Neural cell (in vitro differentiated cells): ENCODE measurements around the gene TMEM187. TPM values are rescaled to one million over a fixed set of nuclear protein-coding genes. Genes with fewer than 3 reads are reported as not detected.

ENCODE experiments used
- H2AFZ ChIP-seq: fragments of 200-600, 300-800 bp; sonication (generic), shearing (Covaris generic); 2 replicates; pipeline ENCODE4 v1.6.0; 2014; ENCODE audit warnings: low read depth, mild to moderate bottlenecking, antibody characterized with exemption, low read length, moderate library complexity
- H3F3A ChIP-seq: fragments of 200-600 bp; shearing (Covaris generic); 2 replicates; pipeline ENCODE4 v1.6.1; 2016; ENCODE audit warnings: mild to moderate bottlenecking, moderate library complexity, mixed read lengths, antibody characterized with exemption, low read length; ENCODE audit not compliant: insufficient read depth, poor library complexity, severe bottlenecking
- H3K27ac ChIP-seq: fragments of 200-600, 300-800 bp; sonication (generic), shearing (Covaris generic); 2 replicates; pipeline ENCODE4 v1.5.1; 2014; ENCODE audit warnings: mild to moderate bottlenecking, low read length, moderate library complexity
- H3K27me3 ChIP-seq: fragments of 300-800, 200-600 bp; sonication (generic), shearing (Covaris generic); 2 replicates; pipeline ENCODE4 v1.6.0; 2014; ENCODE audit warnings: mild to moderate bottlenecking, low read depth, low read length, moderate library complexity; ENCODE audit not compliant: insufficient read depth
- H3K36me3 ChIP-seq: fragments of 300-800, 200-600 bp; sonication (generic), shearing (Covaris generic); 2 replicates; pipeline ENCODE4 v1.5.1; 2014; ENCODE audit warnings: mild to moderate bottlenecking, antibody characterized with exemption, low read length, moderate library complexity; ENCODE audit not compliant: insufficient read depth
- H3K4me2 ChIP-seq: fragments of 300-800, 200-600 bp; sonication (generic), shearing (Covaris generic); 2 replicates; pipeline ENCODE4 v1.6.0; 2014; ENCODE audit warnings: mild to moderate bottlenecking, low read length
- H3K4me3 ChIP-seq: fragments of 300-800, 200-600 bp; sonication (generic), shearing (Covaris generic); 2 replicates; pipeline ENCODE4 v1.5.1; 2014; ENCODE audit warnings: mild to moderate bottlenecking, low read length, moderate library complexity
- H3K79me2 ChIP-seq: fragments of 200-600 bp; shearing (Covaris generic); replicated peaks from 2 replicates; pipeline ENCODE4 v1.6.0; 2014; ENCODE audit warnings: mild to moderate bottlenecking, low read length, moderate library complexity; ENCODE audit not compliant: insufficient read depth
- H3K9ac ChIP-seq: fragments of 300-800, 200-600 bp; sonication (generic), shearing (Covaris generic); 2 replicates; pipeline ENCODE4 v1.6.1; 2016; ENCODE audit warnings: mild to moderate bottlenecking, low read length, mixed read lengths
- H3K9me2 ChIP-seq: fragments of 200-600 bp; shearing (Covaris generic); 2 replicates; pipeline ENCODE4 v1.6.1; 2016; ENCODE audit warnings: mild to moderate bottlenecking, low read length, mixed read lengths; ENCODE audit not compliant: insufficient read depth
- H3K9me3 ChIP-seq: fragments of 200-600, 300-800 bp; sonication (generic), shearing (Covaris generic); 2 replicates; pipeline ENCODE4 v1.6.1; 2016; ENCODE audit warnings: mild to moderate bottlenecking, mixed run types, low read length, moderate library complexity, mixed read lengths
- H4K20me1 ChIP-seq: fragments of 200-600 bp; shearing (Covaris generic); 2 replicates; pipeline ENCODE4 v1.6.1; 2016; ENCODE audit warnings: mild to moderate bottlenecking, mixed run types; ENCODE audit not compliant: insufficient read depth
- CTCF ChIP-seq: fragments of 450-650 bp; IDR thresholded peaks from 2 replicates; pipeline ENCODE4 v1.5.1; 2014; ENCODE audit warnings: antibody characterized with exemption, mild to moderate bottlenecking, moderate library complexity; ENCODE audit not compliant: poor library complexity, severe bottlenecking
- EP300 ChIP-seq: fragments of 450-650 bp; conservative IDR thresholded peaks from 2 replicates; pipeline ENCODE4 v1.6.1; 2014; ENCODE audit warnings: antibody characterized with exemption, mild to moderate bottlenecking, moderate library complexity; ENCODE audit not compliant: poor library complexity, severe bottlenecking
- EZH2 ChIP-seq: fragments of 200-600, 300-800 bp; shearing (Covaris generic), sonication (generic); IDR thresholded peaks from 2 replicates; pipeline ENCODE4 v1.6.1; 2014; ENCODE audit warnings: antibody characterized with exemption, low read length, borderline replicate concordance, mild to moderate bottlenecking; ENCODE audit not compliant: insufficient read depth, poor library complexity, severe bottlenecking
- MXI1 ChIP-seq: fragments of 450-650 bp; conservative IDR thresholded peaks from 2 replicates; pipeline ENCODE4 v1.6.1; 2014; ENCODE audit warnings: antibody characterized with exemption, mild to moderate bottlenecking; ENCODE audit not compliant: poor library complexity, severe bottlenecking
- POLR2AphosphoS5 ChIP-seq: IDR thresholded peaks from 2 replicates; pipeline ENCODE4 v1.6.1; 2012
- RAD21 ChIP-seq: fragments of 450-650 bp; conservative IDR thresholded peaks from 2 replicates; pipeline ENCODE4 v1.6.1; 2014; ENCODE audit warnings: antibody characterized with exemption, mild to moderate bottlenecking, moderate library complexity
- REST ChIP-seq: IDR thresholded peaks from 2 replicates; pipeline ENCODE4 v1.6.1; 2012; ENCODE audit warnings: borderline replicate concordance
- SMC3 ChIP-seq: fragments of 450-650 bp; conservative IDR thresholded peaks from 2 replicates; pipeline ENCODE4 v1.6.1; 2014; ENCODE audit warnings: antibody characterized with exemption, mild to moderate bottlenecking, moderate library complexity; ENCODE audit not compliant: poor library complexity
- TAF1 ChIP-seq: IDR thresholded peaks from 2 replicates; pipeline ENCODE4 v1.6.1; 2012; ENCODE audit warnings: low read depth
- polyA plus RNA-seq: library from polyadenylated mRNA; depleted of rRNA; stranded (reverse); fragments of >200 nt; gene quantifications from 2 replicates; pipeline ENCODE4 v1.2.3, GENCODE V29; 2014

The TMEM187 gene
- polyA plus RNA-seq, 1 donor from 2014 or later = 5.2 TPM

DNA sequence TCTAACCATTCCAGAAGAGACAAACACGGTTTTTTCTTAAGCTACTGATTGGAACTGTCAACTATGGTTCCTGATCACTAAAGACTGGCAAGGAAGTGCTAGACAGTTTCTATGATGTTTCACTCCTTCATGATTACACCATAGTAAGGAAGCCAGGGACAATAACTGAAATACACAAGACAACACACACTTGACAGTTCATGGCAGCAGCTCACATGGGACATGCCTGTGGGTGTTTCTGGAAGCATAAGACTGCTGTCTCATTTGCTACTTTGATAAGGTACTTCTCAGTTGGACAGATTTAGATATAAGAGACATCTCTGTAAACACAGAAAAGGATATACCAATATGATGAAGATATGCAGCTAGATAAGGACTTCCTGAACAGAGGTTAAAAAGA, 55.4 kb downstream of the TMEM187 start:
- no peak for TF ChIP-seq RAD21
- no peak for TF ChIP-seq CTCF
- TF ChIP-seq REST = no peak
- no peak for TF ChIP-seq MXI1
- TF ChIP-seq EZH2 = no peak
- no peak for TF ChIP-seq POLR2AphosphoS5
- TF ChIP-seq TAF1 = no peak
- no peak for TF ChIP-seq SMC3
- TF ChIP-seq EP300 = no peak
- Histone ChIP-seq H3K9me3 (no peaks in the 10 kb centered on the region), H3K27me3 (no peaks in the 10 kb centered on the region), H2AFZ (no peak overlapping the region), H3K36me3 (no peaks in the 10 kb centered on the region), H3K9me2 (no peaks in the 10 kb centered on the region), H3K79me2 (no peaks in the 10 kb centered on the region), H3K4me3 (no peak overlapping the region), H3F3A (no peaks in the 10 kb centered on the region), H3K9ac (no peak overlapping the region), H3K4me2 (no peak overlapping the region), H4K20me1 (no peaks in the 10 kb centered on the region), H3K27ac (no peak overlapping the region)

DNA sequence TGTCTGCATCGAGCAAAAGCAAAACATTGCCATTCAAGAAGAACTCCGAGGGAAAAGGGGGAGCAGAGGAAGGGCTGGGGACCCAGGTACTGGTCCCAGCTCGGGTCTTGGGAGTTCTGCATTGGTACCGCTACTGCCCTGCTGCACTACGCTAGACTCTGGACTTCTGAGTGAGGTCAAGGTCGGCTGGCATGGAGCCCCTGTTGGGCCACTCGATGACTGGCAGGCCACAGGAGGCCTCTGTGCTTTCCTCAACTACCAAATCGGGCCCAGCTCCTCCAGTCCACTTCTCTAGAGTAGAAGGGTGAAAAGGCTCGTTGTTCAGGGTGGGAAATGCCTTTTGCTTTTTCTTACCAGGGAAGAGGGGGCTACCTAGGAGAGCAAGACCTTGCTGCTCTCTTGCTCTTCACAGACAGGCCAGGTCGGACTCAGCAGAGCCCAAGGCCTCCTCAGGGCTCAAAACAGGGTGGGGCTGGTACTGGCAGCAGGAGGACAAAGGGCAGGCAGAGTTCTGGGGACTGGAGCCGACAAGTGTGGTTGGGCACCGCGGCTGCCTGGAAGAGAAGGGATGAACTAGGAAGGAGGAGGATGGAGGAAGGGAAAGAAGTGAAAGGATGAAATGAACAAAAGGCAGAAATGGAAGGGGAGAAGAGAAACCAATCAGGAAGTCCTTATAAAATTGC, 56.1 kb downstream of the TMEM187 start:
- Histone ChIP-seq H4K20me1 (no peaks in the 10 kb centered on the region), H3K36me3 (no peaks in the 10 kb centered on the region), H3K9me2 (no peaks in the 10 kb centered on the region), H2AFZ (no peak overlapping the region), H3K79me2 (no peaks in the 10 kb centered on the region), H3K9ac (no peak overlapping the region), H3K4me3 (no peak overlapping the region), H3K4me2 (no peak overlapping the region), H3K9me3 (no peaks in the 10 kb centered on the region), H3F3A (no peaks in the 10 kb centered on the region), H3K27me3 (no peaks in the 10 kb centered on the region), H3K27ac (no peak overlapping the region)
- no peak for TF ChIP-seq CTCF
- TF ChIP-seq MXI1 = no peak
